ENCODE results near the gene C1R.
"Not testable (repeated sequence)": the region's sequence is repeated elsewhere in the genome, so short reads cannot be mapped to it uniquely, and the experiment has no call there.

The C1R gene

GRCh38 chr12:7120166-7120565 is 27.9 kb upstream of the C1R start:
- DNase-seq (ENCODE audit: low read depth in 2 of 2, low spot score in 1 of 2): no peak

GRCh38 chr12:7118881-7119280 is 26.6 kb upstream of the C1R start:
- DNase-seq (ENCODE audit: low read depth in 2 of 2, low spot score in 1 of 2): no peak

- DNase-seq (ENCODE audit: low read depth in 2 of 2, low spot score in 1 of 2): no peak
Observed at GRCh38 chr12:7117670-7118069, 25.4 kb upstream of the C1R start.

- no peak for DNase-seq (ENCODE audit: low read depth in 2 of 2, low spot score in 1 of 2)
Observed at GRCh38 chr12:7116916-7117315, 24.7 kb upstream of the C1R start.

- no peak for DNase-seq (ENCODE audit: low read depth in 2 of 2, low spot score in 1 of 2)
Observed at GRCh38 chr12:7116196-7116595, 24.0 kb upstream of the C1R start.

DNA sequence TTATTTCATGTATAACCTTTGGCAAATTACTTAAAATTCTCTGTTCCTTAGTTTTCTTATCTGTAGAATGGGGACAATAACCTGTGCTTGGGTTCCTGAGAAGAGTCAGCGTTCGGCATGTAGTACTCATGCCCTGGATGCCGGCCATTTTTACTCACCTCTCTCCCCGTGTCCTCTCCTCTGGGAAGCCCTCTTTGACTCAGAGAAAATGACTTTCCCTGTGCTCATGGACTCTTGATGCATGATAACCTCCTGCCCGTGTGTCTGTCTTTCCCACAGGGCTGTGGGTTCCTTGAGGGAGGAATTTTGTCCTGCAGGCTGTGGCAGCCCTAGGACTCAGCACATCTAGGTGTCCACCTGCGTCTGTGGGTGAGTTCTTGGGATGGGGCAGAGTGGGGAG is 22.6 kb upstream of the C1R start:
- no peak for DNase-seq (ENCODE audit: low read depth in 2 of 2, low spot score in 1 of 2)

DNA sequence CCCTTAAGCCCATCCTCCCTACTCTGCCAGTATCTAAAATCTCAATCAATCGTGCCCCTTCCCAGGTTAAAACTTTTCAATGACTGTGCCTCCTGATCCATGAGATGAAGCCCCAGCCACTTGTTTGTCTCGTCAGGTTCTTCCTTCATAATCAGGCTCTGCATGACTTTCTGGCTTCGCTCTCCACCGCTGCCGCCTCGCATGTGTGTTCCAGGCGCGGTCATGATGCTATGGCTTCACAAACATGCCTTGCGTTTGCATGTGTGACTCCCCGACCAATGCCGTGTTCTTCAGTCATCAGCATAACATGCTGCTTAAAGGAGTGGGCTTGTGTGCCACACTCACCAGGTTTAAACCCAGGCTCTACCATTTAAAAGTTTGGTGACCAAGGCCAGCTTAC is 21.8 kb upstream of the C1R start:
- no peak for DNase-seq (ENCODE audit: low read depth in 2 of 2, low spot score in 1 of 2)

DNA sequence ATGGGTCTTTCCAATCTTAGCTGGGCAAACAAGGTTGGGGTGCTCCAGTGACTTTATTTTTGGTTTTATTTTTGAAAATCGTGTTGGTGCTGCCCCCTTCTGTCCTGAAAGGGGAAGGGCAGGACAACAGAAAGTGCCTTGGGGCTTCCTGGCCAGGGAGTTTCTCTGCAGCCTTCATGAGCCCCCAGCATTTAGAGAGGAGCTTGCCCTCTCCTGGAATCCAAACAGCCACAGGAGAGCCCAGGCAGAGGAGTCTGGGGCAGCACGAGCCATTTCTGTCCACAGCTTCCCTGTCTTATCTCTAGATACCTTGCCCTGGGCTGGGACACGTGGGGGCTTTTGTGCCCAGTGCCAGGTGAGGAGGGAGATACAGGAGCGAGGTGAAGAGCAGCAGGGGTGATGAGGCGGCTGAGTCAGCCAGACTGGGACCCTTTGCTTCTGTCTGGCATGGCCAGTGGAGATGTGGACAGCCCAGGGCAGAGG is 21.2 kb upstream of the C1R start:
- DNase-seq (ENCODE audit: low read depth in 2 of 2, low spot score in 1 of 2): no peak

DNA sequence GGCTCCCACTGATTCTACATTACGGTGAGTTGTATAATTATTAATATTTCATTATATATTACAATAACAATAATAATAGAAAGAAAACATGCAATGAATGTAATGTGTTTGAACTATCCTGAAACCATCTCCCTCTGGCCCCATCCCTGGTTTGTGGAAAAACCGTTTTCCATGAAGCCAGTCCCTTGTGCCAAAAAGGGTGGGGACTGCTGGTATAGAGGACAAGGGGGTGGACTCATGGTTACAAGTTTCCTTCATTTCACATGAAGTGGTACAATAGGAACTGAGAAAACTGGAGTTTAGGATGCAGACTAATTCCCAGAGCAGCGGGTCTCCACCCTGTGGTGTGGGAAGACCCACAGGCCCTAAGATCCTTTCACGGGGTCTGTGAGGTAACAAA is 19.8 kb upstream of the C1R start:
- DNase-seq (ENCODE audit: low read depth in 2 of 2, low spot score in 1 of 2): no peak

DNA sequence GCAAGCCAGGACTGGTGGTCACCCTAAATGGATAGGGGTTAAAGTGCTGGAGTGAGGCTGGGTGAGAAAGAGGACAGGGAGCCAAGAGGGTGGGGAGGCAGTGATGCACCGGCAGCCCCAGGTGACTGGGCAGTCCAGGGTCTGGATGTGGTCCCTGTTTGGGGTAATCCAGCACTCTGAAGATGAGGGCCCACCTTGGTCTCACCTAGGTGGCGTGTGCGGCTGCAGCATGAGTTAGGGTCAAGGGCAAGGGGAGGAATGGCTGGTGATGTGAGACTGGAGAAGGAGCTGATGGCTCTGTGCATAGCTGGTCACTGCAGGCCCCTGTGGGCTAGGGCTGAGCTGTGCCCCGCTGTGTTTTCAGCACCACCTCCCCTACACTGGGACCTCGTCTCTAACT is 18.4 kb upstream of the C1R start:
- DNase-seq (ENCODE audit: low read depth in 2 of 2, low spot score in 1 of 2): no peak

GRCh38 chr12:7109572-7109920 is 17.3 kb upstream of the C1R start:
- DNase-seq (ENCODE audit: low read depth in 2 of 2, low spot score in 1 of 2): no peak

- peak; percentile 49 to 80 for DNase-seq (ENCODE audit: low read depth in 2 of 2, low spot score in 1 of 2)
Observed at GRCh38 chr12:7108796-7109571, 16.7 kb upstream of the C1R start, which contains the start of gene C1RL. C1RL (minus strand) TSS chr12:7109214; CDS start chr12:7109180, 34 bp downstream.

GRCh38 chr12:7108003-7108795 is 16.0 kb upstream of the C1R start:
- peak; percentile 31 to 56 for DNase-seq (ENCODE audit: low read depth in 2 of 2, low spot score in 1 of 2)

DNA sequence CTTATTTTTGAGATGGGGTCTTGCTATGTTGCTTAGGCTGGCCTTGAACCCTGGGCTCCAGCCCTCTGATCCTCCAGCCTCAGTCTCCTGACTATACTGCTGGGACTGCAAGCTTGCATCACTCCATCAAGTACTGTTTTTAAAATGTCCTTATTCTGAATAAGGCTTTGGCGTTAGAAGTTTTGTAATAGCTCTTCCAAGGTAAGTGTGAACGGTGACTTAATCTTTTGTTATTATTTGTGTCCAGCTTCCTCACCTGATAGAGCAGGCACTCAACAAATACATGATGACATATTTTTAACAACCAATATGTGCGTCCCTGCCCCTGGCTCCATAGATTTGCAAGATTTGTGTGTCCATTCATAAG is 15.4 kb upstream of the C1R start:
- no peak for DNase-seq (ENCODE audit: low read depth in 2 of 2, low spot score in 1 of 2)

DNA sequence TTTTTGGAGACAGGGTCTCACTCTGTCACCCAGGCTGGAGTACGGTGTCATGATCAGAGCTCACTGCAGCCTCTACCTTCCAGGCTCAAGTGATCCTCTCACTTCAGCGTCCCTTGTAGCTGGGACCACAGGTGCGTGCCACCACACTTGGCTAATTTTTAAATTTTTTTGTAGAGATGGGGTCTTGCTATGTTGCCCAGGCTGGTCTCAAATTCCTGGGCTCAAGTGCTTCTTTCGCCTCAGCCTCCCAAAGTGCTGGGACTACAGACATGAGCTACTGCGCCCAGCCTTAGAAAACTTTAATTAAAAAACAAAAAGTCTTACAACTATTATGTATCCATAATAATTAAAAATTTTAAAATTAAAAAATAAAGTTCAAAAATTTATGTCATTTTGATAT is 14.9 kb upstream of the C1R start:
- DNase-seq (ENCODE audit: low read depth in 2 of 2, low spot score in 1 of 2): not testable (repeated sequence)

GRCh38 chr12:7106082-7106481 is 13.8 kb upstream of the C1R start:
- no peak for DNase-seq (ENCODE audit: low read depth in 2 of 2, low spot score in 1 of 2)

DNA sequence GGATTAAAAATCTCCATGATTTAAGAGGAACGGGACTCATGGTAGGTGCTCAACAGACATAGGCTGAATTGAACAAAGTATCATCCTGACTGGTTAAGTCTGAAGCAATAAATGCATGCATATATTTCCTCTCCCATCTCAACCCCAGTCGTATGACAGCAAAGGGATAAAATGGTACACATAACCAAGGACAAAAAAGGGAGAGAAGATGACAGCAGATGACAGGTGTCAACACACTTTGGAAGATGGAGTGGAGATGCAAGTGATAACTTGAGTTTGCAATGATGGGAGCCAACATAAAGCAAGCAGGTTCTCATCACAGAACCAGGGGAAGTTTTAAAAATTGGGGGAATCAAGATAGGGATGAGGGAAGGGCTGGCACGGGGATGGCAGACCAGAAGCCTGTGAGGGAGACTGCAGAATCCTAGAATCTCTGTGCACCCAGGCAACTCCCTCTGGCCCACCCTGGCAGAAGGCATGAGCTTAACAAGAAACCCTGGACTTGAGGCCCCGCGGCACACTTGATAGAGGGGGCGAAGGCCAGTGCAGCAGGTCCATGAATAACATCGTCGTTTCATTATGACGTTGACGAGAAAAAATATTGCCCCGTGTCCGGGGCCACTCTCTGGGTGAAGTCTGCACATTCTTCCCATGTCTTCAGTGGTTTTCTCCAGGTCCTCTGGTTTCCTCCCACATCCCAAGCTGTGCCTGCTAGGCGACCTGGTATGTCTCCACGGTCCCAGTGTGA is 11.8 kb upstream of the C1R start:
- no peak for DNase-seq (ENCODE audit: low read depth in 2 of 2, low spot score in 1 of 2)

DNA sequence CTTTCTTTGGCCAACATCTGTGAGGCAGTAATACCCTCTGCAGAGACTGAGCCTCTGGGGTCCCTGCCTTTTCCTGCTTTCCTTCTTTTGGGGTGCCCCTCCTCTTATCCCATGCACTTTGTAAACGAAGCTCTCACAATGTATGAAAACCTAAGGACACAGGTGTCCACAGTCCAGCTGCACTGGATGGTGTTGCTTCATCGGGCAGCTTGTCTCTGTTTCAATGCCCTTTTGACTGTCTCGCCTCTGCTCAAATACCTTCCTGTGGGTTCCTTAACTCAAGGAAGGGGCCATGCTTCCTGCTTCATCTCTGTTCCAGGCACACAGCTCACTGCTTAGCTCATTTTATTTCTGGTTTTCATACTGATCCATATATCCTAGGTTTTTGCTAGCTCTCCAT is 10.3 kb upstream of the C1R start:
- DNase-seq (ENCODE audit: low read depth in 2 of 2, low spot score in 1 of 2): no peak

DNA sequence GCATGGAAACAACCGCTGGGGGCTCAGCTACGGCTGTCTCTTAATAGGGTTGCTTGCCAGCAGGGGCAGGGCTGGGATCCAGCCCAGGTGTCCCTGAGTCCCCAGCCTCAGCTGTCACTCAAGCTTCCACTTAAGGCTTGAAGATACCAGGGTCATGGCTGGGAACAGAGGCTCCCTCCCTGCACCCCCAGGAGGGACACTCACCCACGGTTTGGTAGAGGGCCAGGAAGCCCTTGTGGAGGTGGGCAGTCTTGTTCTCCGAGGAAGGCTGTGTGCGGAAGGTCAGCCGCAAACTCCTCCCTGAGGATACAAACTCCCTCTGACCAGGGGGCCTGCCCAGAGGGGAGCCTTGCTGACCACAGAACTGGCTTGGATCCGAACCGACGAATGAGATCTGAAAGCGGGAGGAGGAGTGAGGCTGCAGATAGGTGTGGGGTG is 9.5 kb upstream of the C1R start:
- no peak for DNase-seq (ENCODE audit: low read depth in 2 of 2, low spot score in 1 of 2)

GRCh38 chr12:7101047-7101693 is 8.9 kb upstream of the C1R start:
- no peak for DNase-seq (ENCODE audit: low read depth in 2 of 2, low spot score in 1 of 2)

GRCh38 chr12:7100239-7100638 is 8.0 kb upstream of the C1R start:
- no peak for DNase-seq (ENCODE audit: low read depth in 2 of 2, low spot score in 1 of 2)

Data from stimulated activated CD8-positive, alpha-beta memory T cell treated with anti-CD3 and anti-CD28 coated beads, Interleukin-4, amount 100 ng/mL, for 4 hours (primary cell).